Vagina (tissue), 2 donors: Measurements from ENCODE around the gene ATP4A.

Source experiments
- POLR2A ChIP-seq, 2 donors: fragments of 450-650 bp; IDR thresholded peaks; one replicate each; pipeline ENCODE4 v1.6.1; 2017; ENCODE audit warnings: antibody characterized with exemption in 2 of 2, mild to moderate bottlenecking in 2 of 2, moderate library complexity in 2 of 2
- POLR2AphosphoS5 ChIP-seq, 2 donors: sonication (generic); formaldehyde crosslinking; IDR thresholded peaks; one replicate each; pipeline ENCODE4 v1.9.0; 2017; ENCODE audit warnings: antibody characterized with exemption in 2 of 2, mild to moderate bottlenecking in 2 of 2, low read depth in 1 of 2; ENCODE audit not compliant: insufficient read depth in 1 of 2
- TF ChIP-seq, protein P1 (sequence below), 3 experiments: fragments of 450-650 bp in 2 of 3; fragments of 200-600 bp in 1 of 3; sonication (generic) in 1 of 3; IDR thresholded peaks; one replicate each; pipeline ENCODE4 v1.5.1; 2017 to 2019; ENCODE audit warnings: antibody characterized with exemption in 3 of 3, mild to moderate bottlenecking in 2 of 3, moderate library complexity in 2 of 3

DNA sequence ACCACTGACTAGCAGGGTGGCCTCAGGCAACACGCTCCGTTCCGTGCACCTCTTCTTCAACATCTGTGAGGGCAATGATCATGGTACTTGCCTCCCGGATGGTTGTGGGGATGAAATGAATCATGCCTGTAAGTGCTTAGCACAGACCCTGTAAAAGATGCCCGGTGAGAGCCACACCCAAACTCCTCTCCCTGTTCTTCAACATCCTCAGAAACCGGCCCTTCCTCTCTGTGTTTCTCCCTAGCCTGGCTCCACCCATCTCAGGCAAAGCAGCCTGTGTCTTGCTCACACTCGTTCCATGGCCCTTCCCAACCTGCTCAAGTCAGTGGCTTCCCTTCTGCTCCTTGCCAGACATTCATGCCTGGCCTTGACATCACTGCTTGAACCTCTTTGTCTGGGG is 44.2 kb downstream of the ATP4A start:
- TF ChIP-seq, protein P1, sequence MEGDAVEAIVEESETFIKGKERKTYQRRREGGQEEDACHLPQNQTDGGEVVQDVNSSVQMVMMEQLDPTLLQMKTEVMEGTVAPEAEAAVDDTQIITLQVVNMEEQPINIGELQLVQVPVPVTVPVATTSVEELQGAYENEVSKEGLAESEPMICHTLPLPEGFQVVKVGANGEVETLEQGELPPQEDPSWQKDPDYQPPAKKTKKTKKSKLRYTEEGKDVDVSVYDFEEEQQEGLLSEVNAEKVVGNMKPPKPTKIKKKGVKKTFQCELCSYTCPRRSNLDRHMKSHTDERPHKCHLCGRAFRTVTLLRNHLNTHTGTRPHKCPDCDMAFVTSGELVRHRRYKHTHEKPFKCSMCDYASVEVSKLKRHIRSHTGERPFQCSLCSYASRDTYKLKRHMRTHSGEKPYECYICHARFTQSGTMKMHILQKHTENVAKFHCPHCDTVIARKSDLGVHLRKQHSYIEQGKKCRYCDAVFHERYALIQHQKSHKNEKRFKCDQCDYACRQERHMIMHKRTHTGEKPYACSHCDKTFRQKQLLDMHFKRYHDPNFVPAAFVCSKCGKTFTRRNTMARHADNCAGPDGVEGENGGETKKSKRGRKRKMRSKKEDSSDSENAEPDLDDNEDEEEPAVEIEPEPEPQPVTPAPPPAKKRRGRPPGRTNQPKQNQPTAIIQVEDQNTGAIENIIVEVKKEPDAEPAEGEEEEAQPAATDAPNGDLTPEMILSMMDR (IDR thresholded peaks at IDR 0.05): no peak
- TF ChIP-seq POLR2AphosphoS5 (IDR thresholded peaks at IDR 0.05; ENCODE audit: insufficient read depth in 1 of 2, low read depth in 1 of 2) (peak in 1 of 2 donors; percentile 45), POLR2A (IDR thresholded peaks at IDR 0.05) (no peak)
